ENCODE results near the gene PTPRG.
"Not testable (repeated sequence)": the region's sequence is repeated elsewhere in the genome, so short reads cannot be mapped to it uniquely, and the experiment has no call there.

The PTPRG gene

DNA sequence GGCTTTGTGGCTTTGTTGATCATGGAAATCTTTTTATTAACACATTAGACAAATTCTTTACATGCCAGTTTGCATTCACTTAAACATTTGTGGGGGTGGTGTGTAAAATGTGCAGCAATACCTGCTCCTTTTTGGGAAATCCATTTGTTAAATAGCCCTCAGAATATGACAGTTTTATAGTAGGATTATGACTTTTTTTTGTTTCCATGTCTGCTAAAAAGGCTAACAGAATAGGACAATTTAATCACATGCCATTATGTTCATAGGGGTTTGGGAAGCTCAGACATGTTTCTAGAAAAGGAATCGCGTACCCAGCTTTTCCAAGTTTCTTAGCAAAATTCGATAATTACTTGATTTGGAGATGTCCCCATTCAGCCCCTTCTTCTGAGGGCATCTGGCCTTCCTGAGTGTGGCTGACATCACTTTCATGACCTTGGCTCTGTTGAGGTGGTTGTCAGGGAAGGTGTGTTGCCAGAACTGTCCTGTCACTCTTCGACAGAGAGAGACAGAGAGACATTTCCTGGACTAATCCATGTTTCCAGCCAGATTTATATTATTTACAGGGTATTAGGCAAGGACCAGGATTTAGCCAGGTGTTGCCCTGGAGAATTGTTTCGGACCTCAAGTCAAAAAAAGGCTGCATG, 126.4 kb downstream of the PTPRG start:
- no peak for DNase-seq

- DNase-seq, result peak; percentile 31
These were observed 127.1 kb downstream of the PTPRG start for GRCh38 chr3:61688307-61688984.

DNA sequence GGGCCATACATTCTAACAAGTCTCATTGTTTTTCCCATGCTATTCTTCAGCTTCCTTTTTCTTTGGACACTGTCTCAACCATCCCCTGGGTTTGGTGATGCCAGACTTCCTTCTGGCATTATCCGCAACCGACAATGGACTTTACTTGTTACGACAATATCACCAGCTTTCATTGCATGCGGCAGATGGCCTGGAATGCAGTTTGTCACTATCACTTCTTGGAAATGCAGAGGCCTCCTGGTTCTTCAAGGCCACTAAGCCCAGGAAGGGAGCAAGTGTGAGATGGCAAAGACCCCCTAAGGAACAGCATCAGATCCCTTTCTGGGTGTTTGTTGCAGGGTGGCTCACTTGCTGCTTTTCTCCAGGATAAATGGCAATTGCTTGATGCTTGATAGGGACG, 128.6 kb downstream of the PTPRG start:
- DNase-seq, result no peak

- DNase-seq, result no peak
These were observed 130.1 kb downstream of the PTPRG start for GRCh38 chr3:61691466-61691865.

DNA sequence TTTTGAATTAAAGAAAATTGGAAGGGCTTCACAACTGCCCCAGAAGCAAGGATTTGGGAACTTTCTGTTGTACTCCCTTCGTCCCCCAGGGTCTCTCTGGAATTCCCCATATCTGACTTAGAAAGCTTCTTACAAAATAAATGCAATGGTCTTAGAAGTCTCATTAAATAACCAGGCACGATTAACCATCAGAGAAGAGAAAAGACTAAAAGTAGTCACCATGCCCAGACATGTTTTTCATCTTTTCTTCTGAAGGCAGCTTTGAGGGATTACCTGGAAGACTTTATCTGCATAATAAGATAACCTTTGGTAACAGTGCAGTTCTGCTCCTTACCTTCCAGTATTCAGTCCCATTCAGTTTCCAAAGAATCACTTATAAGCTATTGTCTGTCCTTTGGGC, 135.9 kb downstream of the PTPRG start:
- DNase-seq, result no peak

DNA sequence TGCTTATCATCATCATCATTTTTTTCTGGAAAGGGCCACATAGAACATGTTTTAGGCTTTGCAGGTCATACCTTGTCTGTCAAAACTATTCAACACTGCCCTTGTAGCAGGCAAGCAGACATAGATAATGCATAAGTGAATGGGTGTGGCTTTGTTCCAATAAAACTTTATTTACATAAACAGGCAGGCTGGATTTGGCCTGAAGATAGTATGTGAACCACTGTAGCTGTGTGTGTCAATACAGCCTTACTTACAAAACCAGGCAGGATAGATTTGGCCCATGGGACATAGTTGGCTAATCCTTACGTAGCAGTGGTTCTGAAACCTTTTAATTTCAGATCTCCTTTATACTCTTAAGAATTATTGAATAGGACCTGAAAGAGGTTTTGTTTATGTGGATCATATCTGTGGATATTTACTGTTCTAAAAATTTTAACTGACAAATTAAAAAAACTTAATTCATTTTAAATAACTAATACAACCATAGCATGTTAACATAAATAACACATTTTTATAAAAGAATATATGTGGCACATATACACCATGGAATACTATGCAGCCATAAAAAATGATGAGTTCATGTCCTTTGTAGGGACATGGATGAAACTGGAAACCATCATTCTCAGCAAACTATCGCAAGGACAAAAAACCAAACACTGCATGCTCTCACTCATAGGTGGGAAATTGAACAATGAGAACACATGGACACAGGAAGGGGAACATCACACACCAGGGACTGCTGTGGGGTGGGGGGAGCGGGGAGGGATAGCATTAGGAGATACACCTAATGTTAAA, 137.1 kb downstream of the PTPRG start:
- not testable (repeated sequence) for DNase-seq

- DNase-seq, result peak; percentile 16
These were observed 138.3 kb downstream of the PTPRG start for GRCh38 chr3:61699622-61700021.

DNA sequence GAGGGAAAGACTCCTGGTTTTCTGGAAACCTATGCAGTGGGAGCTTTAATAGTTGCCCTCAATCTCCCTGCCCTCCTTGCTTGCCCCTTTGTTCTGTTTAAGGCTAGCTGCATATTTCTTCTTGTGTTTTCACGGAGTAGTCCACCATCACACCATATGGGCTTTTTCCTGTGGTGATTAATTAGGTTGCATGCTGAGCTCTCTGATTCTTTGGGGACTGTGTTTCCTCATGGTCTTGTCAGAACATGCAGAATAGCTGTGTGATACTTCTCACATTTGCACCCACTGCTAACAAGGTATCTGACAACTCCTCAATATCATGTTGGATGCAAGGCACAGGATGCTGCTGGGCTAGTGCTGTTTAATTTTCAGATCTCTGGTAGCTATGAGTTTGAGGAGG, 139.6 kb downstream of the PTPRG start:
- DNase-seq, result no peak

DNA sequence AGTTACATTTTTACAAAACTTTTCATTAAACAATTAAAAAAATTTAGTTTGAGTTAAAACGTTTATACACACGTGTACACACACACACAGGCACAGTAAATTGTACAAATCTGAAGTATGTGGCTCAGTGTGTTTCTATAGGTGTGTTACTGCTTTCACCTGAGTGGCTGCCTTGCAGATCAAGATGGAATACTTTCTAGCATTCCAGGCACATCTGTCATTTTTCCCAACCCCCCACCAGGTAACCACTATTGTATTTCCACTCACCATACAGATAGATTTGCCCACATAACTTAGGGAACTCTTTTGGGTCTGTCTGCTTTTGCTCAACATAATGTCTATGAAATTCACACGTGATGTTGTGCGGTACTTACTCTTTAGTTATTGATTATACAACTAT, 141.1 kb downstream of the PTPRG start:
- DNase-seq, result no peak

- no peak for DNase-seq
These were observed 143.4 kb downstream of the PTPRG start for GRCh38 chr3:61704807-61705206.

DNA sequence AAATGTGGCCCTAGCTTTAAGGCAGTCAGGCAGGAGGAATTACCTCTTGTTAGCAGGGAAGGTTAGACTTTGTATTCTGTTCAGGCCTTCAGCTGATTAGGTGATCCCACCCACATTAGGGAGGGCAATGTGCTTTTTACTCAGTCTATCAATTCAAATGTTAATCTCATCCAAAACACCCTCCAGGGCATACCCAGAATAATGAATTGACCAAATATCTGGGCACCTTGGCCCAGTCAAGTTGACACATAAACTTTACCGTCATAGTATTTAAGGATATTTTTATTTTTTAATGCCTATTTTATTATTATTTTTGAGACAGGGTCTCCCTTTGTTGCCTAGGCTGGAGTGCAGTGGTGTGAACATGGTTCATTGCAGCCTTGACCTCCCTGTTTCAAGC, 146.1 kb downstream of the PTPRG start:
- DNase-seq, result no peak

GRCh38 chr3:61710920-61711319, 149.5 kb downstream of the PTPRG start:
- not testable (repeated sequence) for DNase-seq

- no peak for DNase-seq
These were observed 152.9 kb downstream of the PTPRG start for GRCh38 chr3:61714225-61714624.

GRCh38 chr3:61715886-61716527, 154.6 kb downstream of the PTPRG start:
- DNase-seq, result peak; percentile 88

DNA sequence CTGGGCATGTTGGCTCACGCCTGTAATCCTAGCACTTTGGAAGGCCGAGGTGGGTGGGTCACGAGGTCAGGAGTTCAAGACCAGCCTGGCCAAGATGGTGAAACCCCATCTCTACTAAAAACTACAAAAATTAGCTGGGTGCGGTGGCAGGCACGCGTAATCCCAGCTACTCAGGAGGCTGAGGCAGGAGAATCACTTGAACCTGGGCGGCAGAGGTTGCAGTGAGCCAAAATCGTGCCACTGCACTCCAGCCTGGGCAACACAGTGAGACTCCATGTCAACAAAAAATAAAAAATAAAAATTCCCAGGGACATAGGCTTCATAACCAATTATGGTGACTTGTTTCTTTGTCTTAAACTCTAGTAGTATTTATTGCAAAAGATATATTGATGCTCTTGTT, 155.3 kb downstream of the PTPRG start:
- DNase-seq, result not testable (repeated sequence)

DNA sequence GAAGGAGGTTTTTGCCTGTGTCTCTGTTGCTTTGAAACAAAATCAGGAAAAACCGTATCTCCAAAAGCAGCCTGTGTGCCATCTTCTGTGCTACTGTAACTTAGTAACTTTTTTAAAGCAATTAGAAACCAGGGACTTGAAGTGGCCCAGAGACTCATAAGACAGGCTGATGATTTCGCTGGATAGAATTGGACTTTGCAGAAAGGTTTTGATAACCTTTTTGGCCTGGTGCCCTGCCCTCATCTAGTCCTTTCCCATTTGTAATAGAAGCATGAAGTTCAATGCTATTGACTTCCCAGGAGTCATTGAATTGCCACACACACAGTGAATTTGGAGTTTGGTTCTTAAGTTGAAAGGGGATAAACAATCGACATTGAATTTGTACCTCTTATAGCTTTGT, 157.2 kb downstream of the PTPRG start:
- peak; percentile 74 for DNase-seq

- DNase-seq, result no peak
These were observed 158.1 kb downstream of the PTPRG start for GRCh38 chr3:61719278-61719977.

- DNase-seq, result no peak
These were observed 161.7 kb downstream of the PTPRG start for GRCh38 chr3:61723038-61723437.

DNA sequence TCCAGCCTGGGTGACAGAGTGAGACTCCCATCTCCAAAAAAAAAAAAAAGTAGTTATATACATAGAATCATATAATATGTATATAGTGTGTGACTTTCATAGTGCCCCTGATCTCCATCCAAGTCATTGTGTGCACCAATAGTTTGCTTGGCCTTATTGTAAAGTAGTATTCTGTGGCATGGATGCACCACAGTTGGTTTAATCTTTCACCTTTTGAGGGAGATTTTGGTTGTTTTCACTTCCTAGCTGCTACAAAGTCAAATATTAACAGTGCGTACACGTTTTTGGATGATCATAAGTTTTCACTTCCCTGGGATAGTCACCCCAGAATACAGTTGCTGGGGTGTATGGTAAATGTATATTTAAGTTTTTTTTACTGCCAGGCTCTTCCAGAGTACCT, 162.8 kb downstream of the PTPRG start:
- no peak for DNase-seq

- no peak for DNase-seq
These were observed 163.4 kb downstream of the PTPRG start for GRCh38 chr3:61724801-61725200.

- peak; percentile 1 for DNase-seq
These were observed 164.5 kb downstream of the PTPRG start for GRCh38 chr3:61725851-61726333.

- DNase-seq, result no peak
These were observed 166.1 kb downstream of the PTPRG start for GRCh38 chr3:61727435-61727834.
